Measurements from ENCODE around the gene ACAP3.
"Not testable (repeated sequence)": the region's sequence is repeated elsewhere in the genome, so short reads cannot be mapped to it uniquely, and the experiment has no call there.

ACAP3 gene

GRCh38 chr1:1318131-1318652 lies 10.5 kb upstream of the ACAP3 start:
- DNase-seq (ENCODE audit: extremely low read depth in 1 of 2, low read depth in 1 of 2), result no peak

GRCh38 chr1:1317420-1317819 lies 9.7 kb upstream of the ACAP3 start:
- DNase-seq (ENCODE audit: extremely low read depth in 1 of 2, low read depth in 1 of 2), result no peak

- not testable (repeated sequence) for DNase-seq (ENCODE audit: extremely low read depth in 1 of 2, low read depth in 1 of 2)
Measured at GRCh38 chr1:1316199-1316598, 8.5 kb upstream of the ACAP3 start.

- DNase-seq (ENCODE audit: extremely low read depth in 1 of 2, low read depth in 1 of 2), result no peak
Measured at GRCh38 chr1:1315435-1315954, 7.8 kb upstream of the ACAP3 start.

GRCh38 chr1:1314678-1315335 lies 7.1 kb upstream of the ACAP3 start:
- DNase-seq (ENCODE audit: extremely low read depth in 1 of 2, low read depth in 1 of 2), result no peak

- no peak for DNase-seq (ENCODE audit: extremely low read depth in 1 of 2, low read depth in 1 of 2)
Measured at GRCh38 chr1:1314237-1314586, 6.5 kb upstream of the ACAP3 start.

- DNase-seq (ENCODE audit: extremely low read depth in 1 of 2, low read depth in 1 of 2), result no peak
Measured at GRCh38 chr1:1313500-1314236, 5.9 kb upstream of the ACAP3 start.

- no peak for DNase-seq (ENCODE audit: extremely low read depth in 1 of 2, low read depth in 1 of 2)
Measured at GRCh38 chr1:1312450-1313314, 5.0 kb upstream of the ACAP3 start.

GRCh38 chr1:1311107-1312104 lies 3.7 kb upstream of the ACAP3 start:
- DNase-seq (ENCODE audit: extremely low read depth in 1 of 2, low read depth in 1 of 2), result no peak

GRCh38 chr1:1310476-1311053 lies 2.8 kb upstream of the ACAP3 start:
- DNase-seq (ENCODE audit: extremely low read depth in 1 of 2, low read depth in 1 of 2), result no peak

GRCh38 chr1:1310109-1310385 lies 2.3 kb upstream of the ACAP3 start:
- DNase-seq (ENCODE audit: extremely low read depth in 1 of 2, low read depth in 1 of 2), result no peak

- no peak for DNase-seq (ENCODE audit: extremely low read depth in 1 of 2, low read depth in 1 of 2)
Measured at GRCh38 chr1:1309251-1310108, 1.8 kb upstream of the ACAP3 start.

DNA sequence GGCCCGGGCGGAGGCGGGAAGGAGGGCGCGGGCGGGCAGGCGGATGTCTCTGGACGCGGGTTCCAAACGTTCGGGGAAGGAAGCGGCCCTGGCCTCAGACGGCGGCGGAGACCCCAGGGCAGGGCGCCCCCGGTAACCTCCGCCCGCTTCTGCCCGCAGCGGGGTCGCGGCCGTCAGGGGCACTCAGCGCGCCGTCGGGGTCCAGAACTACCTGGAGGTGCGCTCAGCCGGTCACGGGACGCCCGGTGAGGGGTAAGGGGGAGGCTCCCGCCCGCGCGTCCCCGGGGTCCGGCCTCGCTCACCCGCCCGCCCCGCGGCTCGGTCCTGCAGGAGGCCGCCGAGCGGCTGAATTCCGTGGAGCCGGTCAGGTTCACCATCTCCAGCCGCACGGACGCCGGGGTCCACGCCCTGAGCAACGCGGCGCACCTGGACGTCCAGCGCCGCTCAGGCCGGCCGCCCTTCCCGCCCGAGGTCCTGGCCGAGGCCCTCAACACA lies 1.1 kb upstream of the ACAP3 start:
- no peak for DNase-seq (ENCODE audit: extremely low read depth in 1 of 2, low read depth in 1 of 2)

DNA sequence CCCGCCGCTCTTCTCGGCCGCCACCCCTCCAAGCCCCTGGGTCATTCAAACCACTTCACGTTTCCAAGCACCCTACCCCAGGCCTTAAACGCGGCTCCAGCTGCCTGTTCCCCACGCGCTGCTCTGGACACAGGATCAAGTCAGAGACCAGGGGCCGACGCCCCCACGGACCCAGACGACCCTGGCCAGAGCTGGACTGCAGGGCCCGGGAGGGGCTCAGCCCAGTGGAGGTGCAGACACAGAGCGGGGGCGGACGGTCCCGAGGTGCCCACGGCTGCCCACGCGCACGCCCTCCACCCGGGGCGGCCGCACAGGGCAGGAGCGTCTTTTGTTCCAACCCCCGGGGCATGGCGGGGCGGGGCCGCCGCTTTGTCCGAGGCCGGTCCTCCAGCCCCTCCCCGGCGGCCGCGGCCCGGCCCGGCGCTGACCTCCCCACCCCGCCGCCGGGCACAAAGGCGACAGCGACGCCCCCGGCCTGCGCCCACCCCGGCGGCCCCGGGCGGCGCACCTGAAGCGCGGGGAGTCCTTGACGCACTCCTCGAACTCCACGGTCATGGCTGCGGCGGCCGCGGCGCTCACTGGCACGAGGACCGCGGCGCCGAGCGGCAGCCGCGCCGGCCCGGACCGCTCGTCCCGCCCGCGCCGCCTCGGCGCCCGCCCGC lies 338 bp downstream of the ACAP3 start:
- DNase-seq (ENCODE audit: extremely low read depth in 1 of 2, low read depth in 1 of 2), result no peak

DNA sequence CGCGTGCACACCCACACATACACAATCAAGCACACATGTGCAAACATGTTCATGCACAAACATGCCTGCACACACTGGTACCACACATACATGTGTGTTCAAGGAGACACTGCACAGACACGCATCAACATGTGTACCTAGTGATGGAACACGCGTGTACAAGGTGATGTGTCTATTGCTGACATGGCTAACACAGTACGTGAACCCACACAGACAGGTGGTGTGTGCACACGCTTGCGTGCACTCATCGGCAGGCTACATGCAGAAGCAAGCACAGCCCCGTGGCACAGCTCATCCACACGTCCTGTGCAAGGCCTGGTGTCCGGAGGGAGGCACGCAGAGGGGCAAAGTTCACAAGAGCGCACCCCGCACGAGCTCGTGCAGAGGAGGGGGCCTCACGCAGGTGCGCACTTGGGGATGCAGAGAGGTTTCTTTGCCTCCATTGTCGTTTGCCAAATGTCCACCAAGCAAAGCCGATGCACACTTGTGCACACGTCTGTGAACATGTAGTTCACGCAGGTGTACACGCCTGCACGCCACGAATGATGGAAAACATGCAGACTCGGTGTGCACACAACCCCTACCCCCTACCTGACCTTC lies 969 bp downstream of the ACAP3 start:
- DNase-seq (ENCODE audit: extremely low read depth in 1 of 2, low read depth in 1 of 2), result no peak

- DNase-seq (ENCODE audit: extremely low read depth in 1 of 2, low read depth in 1 of 2), result no peak
Measured at GRCh38 chr1:1306070-1306660, 1.6 kb downstream of the ACAP3 start.

GRCh38 chr1:1305300-1306069 lies 2.2 kb downstream of the ACAP3 start:
- DNase-seq (ENCODE audit: extremely low read depth in 1 of 2, low read depth in 1 of 2), result peak; percentile 40 to 64

All from activated CD8-positive, alpha-beta memory T cell treated with anti-CD3 and anti-CD28 coated beads for 1 hour (primary cell).